Gastrocnemius medialis (tissue), 4 donors: ENCODE data around the gene ENTR1.

Experiments used
- CTCF ChIP-seq, 5 experiments: fragments of 450-650 bp in 3 of 5; fragments of 200-600 bp in 2 of 5; sonication (generic) in 2 of 5; IDR thresholded peaks in 4 of 5; conservative IDR thresholded peaks in 1 of 5; 1 replicate in 4 of 5; 2 replicates in 1 of 5; pipeline ENCODE4 v1.5.1; 2016 to 2019; ENCODE audit warnings: antibody characterized with exemption in 5 of 5, mild to moderate bottlenecking in 3 of 5, moderate library complexity in 3 of 5
- POLR2A ChIP-seq, 2 donors: fragments of 450-650 bp; IDR thresholded peaks; one replicate each; pipeline ENCODE4 v1.6.1; 2017; ENCODE audit warnings: antibody characterized with exemption in 2 of 2, mild to moderate bottlenecking in 2 of 2, moderate library complexity in 2 of 2

GRCh38 chr9:136437430-136437829 is 27.0 kb upstream of the ENTR1 start:
- TF ChIP-seq CTCF (IDR thresholded peaks at IDR 0.05 in 4 of 5, conservative IDR thresholded peaks at IDR 0.05 in 1 of 5) (no peak), POLR2A (IDR thresholded peaks at IDR 0.05) (no peak)
